ENCODE results near the gene FSIP1. TPM values are rescaled to one million over a fixed set of nuclear protein-coding genes. Genes with fewer than 3 reads are reported as not detected.

The FSIP1 gene
- total RNA-seq, 3 donors from 2014 or later, result 4.1 to 12.1 (median 5.1) TPM

- Histone ChIP-seq H3K9me3 (no peaks in the 10 kb centered on the region), H3K36me3 (ENCODE audit: low read depth) (no peaks in the 10 kb centered on the region), H3K4me3 (no peak overlapping the region), H3K4me1 (ENCODE audit: low read depth) (no peaks in the 10 kb centered on the region)
- intact Hi-C loops (cut with DNase I, micrococcal nuclease), result no loop called here
- DNase-seq (no peak), ATAC-seq (no peak)
- no peak for TF ChIP-seq CTCF (IDR thresholded peaks at IDR 0.05)
These were observed 116.0 kb downstream of the FSIP1 start for GRCh38 chr15:39666677-39667076.

GRCh38 chr15:39665629-39666250 lies 116.9 kb downstream of the FSIP1 start:
- DNase-seq, result no peak
- Histone ChIP-seq H3K36me3 (ENCODE audit: low read depth) (no peaks in the 10 kb centered on the region), H3K4me3 (no peak overlapping the region), H3K4me1 (ENCODE audit: low read depth) (no peaks in the 10 kb centered on the region), H3K9me3 (no peaks in the 10 kb centered on the region)
- intact Hi-C loops (cut with DNase I, micrococcal nuclease), result no loop called here
- no peak for ATAC-seq
- no peak for TF ChIP-seq CTCF (IDR thresholded peaks at IDR 0.05)

- Histone ChIP-seq H3K4me1 (ENCODE audit: low read depth) (no peaks in the 10 kb centered on the region), H3K9me3 (no peaks in the 10 kb centered on the region), H3K36me3 (ENCODE audit: low read depth) (no peaks in the 10 kb centered on the region), H3K4me3 (no peak overlapping the region)
- intact Hi-C loops (cut with DNase I, micrococcal nuclease), result no loop called here
- ATAC-seq (no peak), DNase-seq (no peak)
- no peak for TF ChIP-seq CTCF (IDR thresholded peaks at IDR 0.05)
These were observed 118.9 kb downstream of the FSIP1 start for GRCh38 chr15:39663704-39664250.

GRCh38 chr15:39661776-39662175 lies 120.9 kb downstream of the FSIP1 start:
- Histone ChIP-seq H3K9me3 (no peaks in the 10 kb centered on the region), H3K4me1 (ENCODE audit: low read depth) (no peaks in the 10 kb centered on the region), H3K4me3 (no peak overlapping the region), H3K36me3 (ENCODE audit: low read depth) (no peaks in the 10 kb centered on the region)
- ATAC-seq, result no peak
- TF ChIP-seq CTCF (IDR thresholded peaks at IDR 0.05), result no peak
- intact Hi-C loops (cut with DNase I, micrococcal nuclease), result no loop called here
- DNase-seq, result no peak

GRCh38 chr15:39658740-39659139 lies 123.9 kb downstream of the FSIP1 start:
- no peak for TF ChIP-seq CTCF (IDR thresholded peaks at IDR 0.05)
- no peak for ATAC-seq
- Histone ChIP-seq H3K4me1 (ENCODE audit: low read depth) (no peaks in the 10 kb centered on the region), H3K36me3 (ENCODE audit: low read depth) (no peaks in the 10 kb centered on the region), H3K4me3 (no peak overlapping the region), H3K9me3 (no peaks in the 10 kb centered on the region)
- intact Hi-C loops (cut with DNase I, micrococcal nuclease), result no loop called here
- no peak for DNase-seq

Data from mucosa of descending colon (tissue), 3 donors.